GM12864 (cell line): ENCODE data around the gene PLCB4.

ENCODE experiments used
- DNase-seq: peaks from one replicate; pipeline ENCODE4 v3.0.0-alpha.2; 2011; ENCODE audit warnings: low read depth
- H3K4me3 ChIP-seq: 2 replicates; pipeline ENCODE4 v1.5.1; 2011; ENCODE audit warnings: mild to moderate bottlenecking, low read depth, low read length, control low read depth
- CTCF ChIP-seq: IDR thresholded peaks from 2 replicates; pipeline ENCODE4 v1.5.1; 2011; ENCODE audit warnings: low read depth, mild to moderate bottlenecking, moderate library complexity, low read length, control low read depth, inconsistent platforms; ENCODE audit errors: missing control alignments

Gene PLCB4

DNA sequence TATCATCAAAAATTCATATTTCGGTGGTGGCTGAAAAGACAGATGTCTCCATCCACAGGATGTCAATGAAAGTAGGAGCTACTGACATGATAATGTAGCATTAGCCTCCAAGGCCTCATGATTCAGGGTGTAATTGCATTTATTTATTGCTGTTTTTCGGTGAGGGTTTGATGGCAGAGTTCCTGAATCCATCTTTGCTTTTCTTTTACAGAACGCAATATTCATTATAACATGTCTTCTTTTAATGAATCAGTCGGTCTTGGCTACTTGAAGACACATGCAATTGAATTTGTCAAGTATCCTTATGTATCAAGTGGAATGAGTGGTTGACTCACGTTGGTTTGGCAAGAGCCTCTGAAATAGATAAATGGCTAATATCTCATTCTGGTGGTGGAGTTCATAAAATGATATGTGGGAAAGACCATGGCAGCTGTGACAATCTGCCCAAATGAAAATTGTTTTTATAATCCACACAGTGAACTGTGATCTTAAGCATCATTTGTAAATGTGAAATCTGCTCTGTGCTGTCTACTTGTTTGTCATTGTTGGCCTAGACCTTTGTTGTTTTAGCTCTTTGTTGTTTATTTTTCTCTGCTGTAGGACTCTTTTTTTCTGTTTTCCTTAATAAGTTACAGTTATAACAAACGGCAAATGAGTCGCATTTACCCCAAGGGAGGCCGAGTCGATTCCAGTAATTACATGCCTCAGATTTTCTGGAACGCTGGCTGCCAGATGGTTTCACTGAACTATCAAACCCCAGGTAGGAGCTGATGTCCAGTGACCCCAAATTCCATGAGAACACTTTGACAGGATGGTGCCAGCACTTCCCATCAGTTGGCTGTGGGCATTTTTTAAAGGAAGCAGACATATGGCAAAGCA is 339.8 kb downstream of the PLCB4 start:
- DNase-seq: no peak
- H3K4me3 ChIP-seq: no peak overlapping the region
- TF ChIP-seq CTCF: no peak

DNA sequence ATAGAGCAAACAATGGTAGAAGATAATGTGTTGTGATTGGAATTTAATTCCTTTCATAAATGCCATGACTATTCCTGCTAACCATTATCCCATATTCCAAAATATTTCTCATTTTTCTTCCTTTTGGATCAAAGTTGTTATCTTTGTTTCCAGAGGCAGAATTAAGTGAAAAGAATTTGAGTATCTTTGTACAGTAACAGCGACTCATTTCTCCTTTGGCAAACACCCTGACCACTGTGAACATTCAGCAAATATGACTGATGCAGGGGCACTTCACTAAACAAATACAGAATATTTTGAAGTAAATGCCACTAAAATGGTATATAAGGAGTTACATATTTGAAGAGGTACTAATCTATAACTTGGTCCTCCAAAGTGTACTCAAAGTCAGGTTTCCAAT is 340.5 kb downstream of the PLCB4 start:
- no peak for TF ChIP-seq CTCF
- no peak for DNase-seq
- no peak overlapping the region for H3K4me3 ChIP-seq

- DNase-seq: no peak
Measured at GRCh38 chr20:9409981-9410380, 341.1 kb downstream of the PLCB4 start.

DNA sequence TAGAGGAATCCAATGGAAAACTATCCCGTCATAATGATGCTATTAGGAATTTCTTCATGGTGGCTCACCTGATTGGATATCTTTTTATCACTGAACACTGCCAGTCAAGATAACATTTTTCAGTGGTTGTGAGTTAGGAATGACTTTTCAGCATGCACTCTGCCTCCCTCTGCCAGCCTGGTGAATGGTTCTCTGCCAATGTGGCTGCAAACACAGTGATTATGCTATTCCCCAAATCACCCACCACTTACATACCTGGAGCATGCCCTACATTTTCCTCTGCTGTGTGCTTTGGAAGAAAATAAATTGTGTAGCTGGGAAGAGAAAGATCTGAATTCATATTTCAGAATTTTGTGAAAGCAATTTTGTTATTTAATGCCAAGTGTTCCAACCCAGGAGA is 342.9 kb downstream of the PLCB4 start:
- no peak for DNase-seq
- no peak overlapping the region for H3K4me3 ChIP-seq
- TF ChIP-seq CTCF: no peak

More at GRCh38 chr20:9409981-9410380, 341.1 kb downstream of the PLCB4 start:
- no peak for TF ChIP-seq CTCF
- no peak overlapping the region for H3K4me3 ChIP-seq

GRCh38 chr20:9412309-9412708 is 343.4 kb downstream of the PLCB4 start:
- H3K4me3 ChIP-seq: no peak overlapping the region
- TF ChIP-seq CTCF: no peak
- peak; percentile 77 for DNase-seq

GRCh38 chr20:9413001-9413400 is 344.1 kb downstream of the PLCB4 start:
- no peak for TF ChIP-seq CTCF
- no peak overlapping the region for H3K4me3 ChIP-seq
- DNase-seq: no peak

DNA sequence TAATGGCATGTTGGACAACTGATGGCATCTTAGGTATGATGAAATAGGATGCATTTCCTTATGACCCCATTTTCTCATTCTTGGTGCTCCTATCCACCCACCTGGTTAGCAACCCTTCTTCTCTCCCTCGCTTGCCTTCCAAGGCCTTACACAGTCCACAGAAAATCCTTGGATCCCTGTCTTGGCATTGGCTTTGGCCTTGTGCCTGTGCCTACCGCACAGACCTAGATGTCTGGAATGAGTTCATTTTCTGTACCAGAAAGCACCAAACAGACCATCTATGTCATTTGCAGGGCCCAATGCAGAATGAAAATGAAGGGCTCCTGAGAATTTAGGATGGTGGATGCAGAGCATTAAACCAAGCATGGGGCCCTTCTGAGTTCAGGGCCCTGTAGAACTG is 346.5 kb downstream of the PLCB4 start:
- no peak overlapping the region for H3K4me3 ChIP-seq
- no peak for TF ChIP-seq CTCF
- DNase-seq: no peak
